Stimulated activated CD8-positive, alpha-beta memory T cell treated with anti-CD3 and anti-CD28 coated beads, Interleukin-7, amount 100 ng/mL, for 24 hours (primary cell): ENCODE results near the gene GPHN.
"Not testable (repeated sequence)": the region's sequence is repeated elsewhere in the genome, so short reads cannot be mapped to it uniquely, and the experiment has no call there.

Experiments used
- DNase-seq: peaks from one replicate; pipeline ENCODE4 v3.0.0-alpha.2; 2020; ENCODE audit warnings: low read depth

The GPHN gene

DNA sequence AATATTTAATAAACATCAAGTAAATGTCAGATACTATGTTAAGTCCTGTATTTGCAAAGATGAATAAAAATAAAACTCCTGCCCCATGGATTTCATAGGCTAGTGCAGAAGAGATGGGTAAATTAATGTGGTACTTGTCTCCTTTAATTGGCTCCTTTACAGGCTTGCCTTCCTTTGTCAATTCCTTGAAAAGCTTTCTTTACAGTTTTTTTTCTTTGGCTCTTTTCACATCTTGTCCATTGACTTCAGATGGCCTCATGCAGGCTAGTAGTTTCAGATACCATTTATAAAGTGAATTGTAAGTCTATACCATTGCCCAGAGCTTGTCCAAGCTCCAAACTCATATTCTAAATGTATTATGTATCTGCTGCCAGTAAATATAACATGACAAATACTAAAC is 552.6 kb downstream of the GPHN start:
- no peak for DNase-seq

DNA sequence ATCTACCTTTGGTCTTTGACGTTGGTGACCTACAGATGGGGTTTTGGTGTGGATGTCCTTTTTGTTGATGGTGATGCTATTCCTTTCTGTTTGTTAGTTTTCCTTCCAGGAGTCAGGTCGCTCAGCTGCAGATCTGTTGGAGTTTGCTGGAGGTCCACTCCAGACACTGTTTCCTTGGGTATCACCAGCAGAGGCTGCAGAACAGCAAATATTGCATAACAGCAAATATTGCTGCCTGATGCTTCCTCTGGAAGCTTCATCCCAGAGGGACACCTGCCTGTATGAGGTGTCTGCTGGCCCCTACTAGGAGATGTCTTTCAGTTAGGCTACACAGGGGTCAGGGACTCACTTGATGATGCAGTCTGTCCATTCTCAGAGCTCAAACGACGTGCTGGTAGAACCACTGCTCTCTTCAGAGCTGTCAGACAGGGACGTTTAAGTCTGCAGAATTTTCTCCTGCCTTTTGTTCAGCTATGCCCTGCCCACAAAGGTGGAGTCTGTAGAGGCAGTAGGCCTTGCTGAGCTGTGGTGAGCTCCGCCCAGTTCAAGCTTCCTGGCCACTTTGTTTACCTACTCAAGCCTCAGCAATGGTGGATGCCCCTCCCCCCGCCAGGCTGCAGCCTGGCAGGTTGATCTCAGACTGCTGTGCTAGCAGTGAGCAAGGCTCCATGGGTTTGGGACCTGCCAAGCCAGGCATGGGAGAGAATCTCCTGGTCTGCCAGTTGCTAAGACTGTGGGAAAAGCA is 559.3 kb downstream of the GPHN start:
- not testable (repeated sequence) for DNase-seq

DNA sequence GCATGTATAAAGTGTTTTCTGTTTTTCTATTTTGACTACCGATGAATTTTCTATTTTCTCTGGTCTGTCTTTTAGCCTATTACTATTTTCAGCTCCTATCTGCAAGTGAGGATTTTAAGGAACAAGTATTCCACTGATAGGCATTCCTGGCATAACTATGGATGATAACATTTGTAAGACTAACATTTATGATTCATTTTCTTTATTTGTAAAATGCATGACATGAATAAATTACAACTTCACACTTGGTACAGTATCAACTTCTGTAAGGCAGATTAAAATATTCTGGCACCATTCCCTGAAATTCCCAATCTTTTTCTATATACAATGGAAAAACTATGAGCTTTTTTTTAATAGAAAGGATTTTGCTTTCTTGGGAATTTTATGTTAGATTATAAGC is 560.3 kb downstream of the GPHN start:
- DNase-seq, result no peak

DNA sequence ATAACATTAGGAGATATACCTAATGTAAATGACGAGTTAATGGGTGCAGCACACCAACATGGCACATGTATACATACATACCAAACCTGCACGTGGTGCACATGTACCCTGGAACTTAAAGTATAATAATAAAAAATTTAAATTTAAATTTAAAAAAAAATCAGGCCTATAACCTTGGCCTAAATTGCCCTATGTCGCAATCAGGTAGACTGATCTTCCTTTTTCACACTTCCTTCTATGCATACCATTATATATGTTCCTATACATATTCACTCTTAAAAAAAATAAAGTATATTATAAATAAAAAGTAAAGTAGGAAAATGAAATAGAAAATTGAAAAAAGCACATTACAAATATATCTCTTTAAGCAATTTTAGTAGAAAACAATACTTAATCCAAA is 563.6 kb downstream of the GPHN start:
- no peak for DNase-seq

DNA sequence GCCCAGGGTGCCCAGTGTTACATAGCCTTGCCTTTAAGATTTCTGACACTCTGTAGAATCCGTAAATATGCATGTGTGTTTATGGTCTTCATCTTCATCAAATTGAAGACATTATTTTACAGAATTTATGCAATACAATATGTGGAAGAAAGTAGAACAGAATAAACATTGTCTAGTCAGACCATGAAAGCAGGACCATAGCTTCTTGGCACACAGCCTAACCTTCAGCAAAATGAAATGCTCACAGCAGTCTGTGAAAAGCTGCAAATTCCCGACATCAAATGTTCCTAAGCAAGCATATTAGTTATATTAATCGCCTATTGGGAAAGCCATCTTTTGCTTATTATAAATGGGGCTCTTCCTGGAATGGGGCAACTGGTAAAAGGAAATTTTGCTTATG is 570.0 kb downstream of the GPHN start:
- no peak for DNase-seq

DNA sequence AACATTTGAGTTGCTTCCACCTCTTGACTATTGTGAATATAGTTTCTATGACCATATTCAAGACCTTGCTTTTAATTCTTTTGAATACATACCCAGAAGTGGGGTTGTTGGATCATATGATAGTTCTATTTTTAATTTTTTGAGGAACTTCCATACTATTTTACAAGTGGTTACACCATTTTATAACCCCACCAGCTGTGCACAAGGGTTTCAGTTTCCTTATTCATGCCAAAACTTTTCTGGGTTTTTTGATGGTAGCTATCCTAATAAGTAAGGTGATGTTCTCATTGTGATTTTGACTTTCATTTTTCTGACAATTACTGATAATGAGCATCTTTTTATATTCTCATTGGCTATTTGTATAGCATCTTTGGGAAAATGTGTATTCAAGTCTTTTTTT is 571.9 kb downstream of the GPHN start:
- DNase-seq, result no peak

DNA sequence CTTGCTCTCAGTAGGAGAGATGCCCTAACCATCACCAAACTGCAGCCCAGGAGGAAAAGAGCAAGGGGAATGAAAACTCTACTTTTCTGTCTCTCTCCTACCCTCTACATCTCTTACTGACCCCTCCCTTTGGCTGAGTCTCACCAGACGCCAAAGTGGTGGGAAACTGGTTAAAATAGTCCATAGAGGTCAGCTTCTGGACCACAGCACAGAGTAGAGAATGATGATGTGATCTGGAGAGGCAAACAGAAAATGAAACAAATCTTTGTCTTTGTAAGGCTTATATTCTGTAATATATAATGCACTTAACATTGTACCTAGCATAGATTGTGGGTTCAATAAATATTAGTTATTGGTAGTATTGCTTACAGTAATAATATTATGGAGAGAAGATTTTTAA is 600.3 kb downstream of the GPHN start:
- DNase-seq, result no peak

DNA sequence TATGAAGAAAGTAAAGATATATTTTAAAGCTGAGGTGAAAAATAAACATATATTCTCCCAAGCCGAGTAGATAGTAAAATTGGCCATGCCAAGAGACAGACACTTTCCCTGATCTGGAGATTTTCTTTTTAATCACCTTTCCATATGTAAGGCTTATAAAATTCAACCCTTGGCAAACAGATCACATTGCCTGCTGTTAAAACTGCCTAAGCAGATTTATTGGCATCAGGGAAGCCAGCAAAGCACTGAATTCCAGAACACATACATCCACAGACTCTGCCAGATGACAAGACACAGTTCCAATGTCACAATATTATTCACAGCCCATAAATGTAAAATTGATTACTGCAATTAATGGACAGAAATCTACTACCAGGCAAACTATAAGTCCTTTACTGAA is 603.1 kb downstream of the GPHN start:
- DNase-seq, result no peak

DNA sequence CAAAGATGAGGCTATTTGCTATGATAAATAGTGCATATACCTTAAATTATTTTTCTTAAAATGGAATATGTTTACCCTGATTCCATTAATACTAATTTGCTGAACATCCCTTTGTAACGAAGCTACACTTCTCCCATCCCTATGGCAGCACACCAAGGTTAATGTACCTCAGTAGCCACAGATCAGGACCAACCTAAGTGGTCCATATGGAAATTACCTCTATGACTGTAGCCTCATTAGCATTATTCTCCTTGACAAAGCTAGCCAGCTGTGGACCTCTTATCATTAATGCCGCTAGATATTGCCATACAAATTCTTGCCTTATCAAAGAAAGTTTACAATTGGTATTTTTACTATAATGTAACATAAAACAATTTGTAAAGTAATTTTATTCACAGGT is 604.4 kb downstream of the GPHN start:
- DNase-seq, result no peak

DNA sequence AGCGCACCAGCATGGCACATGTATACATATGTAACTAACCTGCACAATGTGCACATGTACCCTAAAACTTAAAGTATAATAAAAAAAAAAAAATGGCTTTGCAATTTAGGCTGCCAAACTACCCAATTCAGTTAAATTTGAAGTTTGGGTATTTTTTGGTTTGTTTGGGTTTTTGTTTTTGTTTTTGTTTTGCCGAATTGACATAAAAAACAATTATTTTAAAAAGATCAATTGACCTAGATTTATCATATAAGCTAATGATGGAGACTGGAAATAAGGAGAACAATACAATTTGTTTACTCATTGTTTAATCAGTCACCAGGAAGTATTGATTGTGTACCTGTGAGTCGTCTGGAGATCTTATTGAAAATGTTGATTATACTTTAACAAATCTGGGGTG is 619.2 kb downstream of the GPHN start:
- no peak for DNase-seq

DNA sequence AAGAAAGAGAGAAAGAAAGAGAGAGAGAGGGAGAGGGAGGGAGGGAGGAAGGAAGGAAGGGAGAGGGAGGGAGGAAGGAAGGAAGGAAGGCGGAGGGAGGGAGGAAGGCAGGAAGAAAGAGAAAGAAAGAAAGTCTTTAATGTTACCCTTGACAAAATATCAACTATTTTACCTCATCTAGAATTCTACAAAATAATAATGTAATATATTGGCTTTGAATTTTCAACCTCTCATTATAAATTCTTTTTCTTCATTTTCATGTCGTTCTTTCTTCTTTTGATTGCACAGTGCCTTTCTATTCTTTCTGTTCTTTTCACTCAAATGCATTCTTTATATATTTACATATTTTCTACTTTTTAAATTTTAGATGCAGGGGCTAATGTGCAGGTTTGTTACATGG is 621.8 kb downstream of the GPHN start:
- no peak for DNase-seq

DNA sequence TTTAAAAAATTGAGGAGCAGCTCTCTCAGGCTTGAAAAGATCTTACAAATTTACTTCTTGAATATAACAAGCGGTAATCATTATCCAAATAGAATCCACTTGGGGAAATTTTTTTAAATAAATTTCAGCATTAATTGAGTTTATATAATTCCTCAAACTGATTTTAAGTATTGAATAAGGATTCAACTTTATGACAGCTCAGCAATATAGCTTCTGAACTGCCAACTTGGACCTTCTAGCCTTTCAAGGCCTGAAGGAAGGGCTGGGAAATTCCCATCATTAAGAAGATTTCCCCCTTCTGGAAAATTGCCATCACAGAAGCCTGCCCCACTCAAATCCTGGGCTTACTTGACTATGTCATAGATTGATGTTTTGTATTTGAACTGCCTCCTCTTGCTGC is 623.7 kb downstream of the GPHN start:
- DNase-seq, result no peak

DNA sequence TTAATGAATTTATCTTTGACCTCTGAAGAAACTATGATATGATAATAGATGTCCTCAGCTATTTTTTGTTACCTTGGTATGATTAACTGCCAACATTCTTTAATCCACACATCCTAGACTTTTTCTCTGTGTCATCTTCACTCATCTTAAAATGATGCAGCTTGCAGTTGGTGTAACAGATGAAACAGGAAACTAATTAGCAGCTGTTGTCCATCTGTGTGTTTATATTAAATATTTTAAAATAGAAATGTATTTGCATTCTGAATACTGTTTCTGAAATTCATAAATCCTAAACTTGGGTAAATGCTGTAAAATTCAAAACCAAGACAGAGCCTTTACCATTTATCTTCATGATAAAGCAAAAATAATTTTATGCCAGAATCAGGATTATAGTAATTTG is 625.2 kb downstream of the GPHN start:
- DNase-seq, result no peak

DNA sequence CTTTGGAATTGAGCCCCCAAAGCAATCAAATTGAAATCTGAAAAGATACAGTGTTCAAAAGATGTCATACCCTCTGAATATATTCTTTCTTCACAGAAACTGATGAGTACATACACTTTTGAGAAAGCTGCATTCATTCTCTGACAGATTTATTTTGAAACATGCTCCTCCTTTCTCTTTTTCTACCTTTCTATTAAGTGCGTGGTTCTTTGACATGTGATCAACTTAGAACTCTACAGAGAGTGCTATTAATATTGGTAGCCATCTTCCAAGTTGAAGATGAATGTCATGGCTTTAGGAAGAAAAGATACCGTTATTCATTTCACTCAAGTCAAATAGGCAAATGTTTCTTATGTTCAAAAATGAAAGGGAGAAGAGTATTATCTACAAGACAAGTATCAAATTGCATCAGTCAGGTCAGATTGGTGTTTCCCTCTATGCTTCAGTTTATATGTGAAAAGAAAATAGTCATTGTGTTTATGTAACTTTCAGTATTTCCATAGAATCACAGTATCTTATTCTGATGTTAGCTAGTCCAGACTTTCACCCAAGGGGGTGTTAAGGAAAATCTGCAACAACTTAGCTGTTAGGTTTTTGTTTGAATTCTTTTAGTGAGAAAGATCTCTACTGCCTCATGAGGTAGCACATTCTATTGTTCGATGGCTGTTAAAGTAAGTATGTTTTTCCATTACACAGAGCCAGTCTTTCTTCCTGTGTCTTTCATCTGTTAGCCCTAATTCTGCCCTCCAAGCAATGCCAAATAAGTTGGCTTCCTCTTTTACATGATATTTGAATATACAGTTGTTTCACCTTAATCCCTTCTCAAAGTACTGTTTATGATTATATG is 625.9 kb downstream of the GPHN start:
- DNase-seq, result no peak

DNA sequence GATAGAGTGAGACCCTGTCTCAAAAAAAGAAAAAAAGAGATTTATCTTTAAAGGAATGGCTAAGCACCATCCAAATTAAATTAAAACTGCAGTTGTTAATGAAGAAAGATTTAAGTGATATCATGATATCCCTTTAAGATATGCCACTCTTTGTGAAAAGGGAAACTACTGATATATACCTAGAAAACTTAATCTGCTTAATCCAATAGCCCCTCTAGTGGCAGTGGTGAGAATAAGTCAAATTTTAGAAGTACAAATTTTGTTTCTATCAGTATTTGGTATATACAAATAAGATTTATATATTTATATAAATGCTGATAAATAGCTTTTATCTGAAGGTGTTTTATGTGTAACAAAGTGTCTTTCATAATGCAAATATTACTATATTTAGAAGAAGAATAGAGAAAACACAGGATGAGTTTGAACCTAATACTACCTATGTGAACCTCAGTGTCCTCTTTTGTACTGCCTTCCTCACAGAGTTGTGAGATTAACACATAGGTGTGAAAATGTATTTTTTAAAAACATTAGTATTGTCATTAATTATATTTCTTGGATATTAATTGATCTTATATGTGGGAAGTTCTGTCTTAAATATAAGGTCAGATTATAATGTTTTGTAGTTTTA is 629.9 kb downstream of the GPHN start:
- no peak for DNase-seq

DNA sequence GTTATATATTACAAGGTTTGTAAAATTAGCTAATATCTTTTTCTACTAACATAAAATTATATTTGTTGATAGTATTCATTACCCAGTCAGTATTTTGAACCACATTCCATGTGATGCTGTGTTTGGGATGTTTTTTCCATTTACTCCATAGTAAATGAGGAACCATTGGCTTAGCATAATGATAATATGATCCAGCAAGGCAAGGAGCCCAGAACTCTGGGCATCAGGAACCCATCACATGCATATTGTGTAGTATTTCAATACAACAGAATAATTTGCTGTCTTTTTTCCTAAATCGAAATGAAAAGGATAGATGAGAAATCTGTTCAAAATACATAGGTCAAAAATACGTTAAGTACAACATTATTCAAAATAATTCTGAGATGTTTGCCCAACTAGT is 632.6 kb downstream of the GPHN start:
- no peak for DNase-seq

DNA sequence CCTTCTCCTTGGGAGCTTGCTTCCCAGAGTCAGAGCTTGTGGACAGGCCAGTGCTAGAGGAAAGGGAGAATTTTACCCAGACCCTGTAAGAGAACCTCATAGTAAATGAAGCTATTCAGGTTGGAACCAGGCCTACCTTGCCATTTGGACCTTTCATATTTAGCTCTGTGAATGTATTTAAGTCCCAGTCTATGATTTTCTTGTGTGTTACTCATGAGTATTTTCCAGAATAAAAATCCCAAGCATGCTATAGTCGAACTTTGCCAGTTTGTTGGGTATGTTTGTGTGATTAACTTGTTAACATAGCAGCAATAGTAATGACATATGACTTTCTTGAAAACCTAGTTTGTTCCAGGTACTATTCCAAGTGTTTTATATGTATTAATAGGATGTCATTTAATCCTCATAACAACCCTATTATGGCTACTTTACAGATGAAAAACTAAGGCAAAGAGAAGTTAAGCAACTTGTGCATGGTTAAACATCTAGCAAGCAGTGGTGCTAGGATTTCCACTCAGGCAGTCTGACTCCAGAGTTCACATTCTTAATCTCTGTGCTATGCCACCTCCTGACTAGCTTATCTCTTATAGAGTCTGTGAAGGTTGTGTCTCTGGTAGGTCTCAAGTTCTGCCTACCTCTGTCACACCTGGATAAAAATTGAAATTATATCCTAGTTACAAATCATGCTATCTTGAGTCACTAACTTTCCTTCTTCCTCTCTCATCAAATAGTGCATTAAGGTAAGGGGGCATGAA is 633.4 kb downstream of the GPHN start:
- no peak for DNase-seq

DNA sequence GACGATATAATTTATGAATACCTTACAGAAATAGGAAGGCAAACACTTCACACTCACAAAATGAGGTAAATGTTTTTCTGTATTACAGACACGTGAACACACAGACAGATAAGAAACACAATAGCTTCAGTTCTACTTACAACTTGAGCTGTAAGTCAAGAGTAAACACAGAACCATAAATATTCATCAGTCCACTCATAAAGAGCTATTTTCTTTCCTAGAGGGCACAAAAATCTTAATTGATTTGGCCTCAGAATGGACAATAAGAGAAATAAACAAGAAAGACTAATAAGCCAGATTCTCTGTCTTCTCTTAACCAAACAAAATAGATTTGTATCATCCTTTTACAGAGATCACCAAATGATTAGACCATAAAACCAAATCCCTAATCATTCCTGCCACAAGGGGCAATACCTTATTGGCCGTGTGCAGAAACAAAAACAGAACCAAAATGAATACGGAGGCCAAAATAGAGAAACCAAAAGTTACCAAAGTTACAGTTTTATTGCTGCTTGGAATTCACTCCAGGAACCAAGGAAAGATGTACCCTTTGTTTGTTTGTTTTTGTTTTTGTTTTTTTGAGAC is 643.2 kb downstream of the GPHN start:
- no peak for DNase-seq

DNA sequence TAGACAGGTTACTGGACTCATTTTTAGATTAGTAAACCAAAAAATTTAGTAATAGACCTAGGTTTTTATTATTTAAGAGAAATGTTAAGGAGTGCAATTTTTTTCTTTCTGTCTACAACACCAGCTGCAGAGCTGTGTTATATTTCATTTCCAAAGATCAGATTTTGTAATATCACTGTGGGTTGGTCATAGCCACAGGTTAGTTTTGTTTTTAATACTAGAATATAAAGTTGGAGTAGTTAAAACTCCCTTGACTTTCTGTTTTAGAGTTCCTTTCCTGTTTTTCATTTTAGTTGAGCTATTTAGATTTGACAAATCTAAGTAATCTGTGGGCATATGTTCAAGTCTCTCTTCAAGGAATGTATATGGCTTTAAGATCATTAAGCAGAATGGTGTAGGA is 650.6 kb downstream of the GPHN start:
- no peak for DNase-seq

DNA sequence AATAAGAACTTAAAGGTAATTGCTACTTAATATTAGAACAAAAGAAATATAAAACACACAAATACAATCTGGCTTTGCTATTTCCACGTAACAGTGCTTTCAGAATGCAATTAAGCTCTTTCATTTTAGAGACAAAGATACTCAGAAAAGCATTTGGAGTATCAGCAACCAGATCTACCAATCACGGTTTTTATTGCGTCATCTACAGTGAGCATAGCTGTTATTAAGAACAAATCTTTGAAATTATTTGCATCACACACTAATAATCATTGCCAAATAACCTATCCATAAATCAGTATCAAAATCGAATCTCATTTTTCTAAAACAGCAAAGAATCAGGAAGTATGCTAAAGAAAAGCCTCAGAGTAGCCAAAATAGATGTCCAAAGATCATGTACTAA is 654.4 kb downstream of the GPHN start:
- DNase-seq, result no peak

DNA sequence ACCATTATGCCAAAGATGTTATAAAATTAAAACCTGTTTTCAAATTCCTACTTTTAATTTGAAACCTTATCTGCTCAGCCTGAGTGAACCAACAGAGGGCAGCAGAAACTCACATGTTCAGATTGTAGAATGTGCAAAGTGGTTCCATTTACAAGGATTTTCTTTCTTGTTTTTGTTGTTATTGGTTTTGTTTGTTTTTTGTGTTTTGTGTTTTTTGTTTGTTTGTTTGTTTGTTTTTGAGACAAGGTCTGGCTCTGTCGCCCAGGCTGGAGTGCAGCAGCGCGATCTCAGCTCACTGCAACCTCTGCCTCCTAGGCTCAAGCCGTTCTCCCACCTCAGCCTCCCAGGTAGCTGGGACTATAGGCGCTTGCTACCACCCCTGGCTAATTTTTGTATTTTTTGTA is 658.5 kb downstream of the GPHN start:
- DNase-seq, result no peak
